B cell (primary cell): ENCODE measurements around the gene SLC50A1. TPM values are rescaled to one million over a fixed set of nuclear protein-coding genes. Genes with fewer than 3 reads are reported as not detected.

ENCODE experiments used
- ATAC-seq: fragments of 200-7000 bp; cut with Tn5 transposase; one replicate; pipeline ENCODE4 v1.10.0; 2021; ENCODE audit warnings: low read depth, mild to moderate bottlenecking, moderate number of reproducible peaks, moderate library complexity
- CTCF ChIA-PET: fragments of 350-600 bp; sonication (Branson Sonifier 250); formaldehyde crosslinking; loops from one replicate; lab custom pipeline; 2021; ENCODE audit warnings: antibody characterized with exemption, inconsistent platforms; lab: Charles Lee
- POLR2A ChIA-PET: fragments of 350-600 bp; sonication (Branson Sonifier 250); formaldehyde crosslinking; loops from one replicate; lab custom pipeline; 2021; ENCODE audit warnings: antibody characterized with exemption; lab: Charles Lee
- DNase-seq: peaks from one replicate; pipeline ENCODE4 v3.0.0; 2013
- H2AFZ ChIP-seq: 2 replicates; pipeline ENCODE4 v1.6.1; 2012; ENCODE audit warnings: mild to moderate bottlenecking, low read depth, low read length; ENCODE audit not compliant: insufficient read depth, poor library complexity, severe bottlenecking
- H3K27ac ChIP-seq, 2 donors: 1 replicate in 1 of 2; 2 replicates in 1 of 2; pipeline ENCODE4 v1.5.1; 2012 to 2013; ENCODE audit warnings: low read length in 2 of 2, mild to moderate bottlenecking in 2 of 2, moderate library complexity in 1 of 2
- H3K27me3 ChIP-seq, 4 experiments: fragments of 200-600 bp in 1 of 4; sonication (generic) in 1 of 4; replicated peaks in 1 of 4; 1 replicate in 2 of 4; 2 replicates in 2 of 4; pipeline versions ENCODE4 v1.6.1 to v1.7.0; 2013 to 2016; ENCODE audit warnings: low read length in 3 of 4, mild to moderate bottlenecking in 2 of 4, mixed read lengths in 1 of 4, moderate library complexity in 1 of 4; ENCODE audit not compliant: insufficient read depth in 4 of 4, control insufficient read depth in 3 of 4; ENCODE audit errors: control extremely low read depth in 1 of 4
- H3K36me3 ChIP-seq, 2 experiments: replicated peaks in 1 of 2; 1 replicate in 1 of 2; 2 replicates in 1 of 2; pipeline versions ENCODE4 v1.6.1 to v1.7.1; 2013; ENCODE audit warnings: low read length in 1 of 2; ENCODE audit not compliant: insufficient read depth in 2 of 2, control insufficient read depth in 1 of 2; ENCODE audit errors: control extremely low read depth in 1 of 2, extremely low read depth in 1 of 2
- H3K4me1 ChIP-seq, 2 donors: fragments of 200-600 bp in 1 of 2; sonication (generic) in 1 of 2; 1 replicate in 1 of 2; 2 replicates in 1 of 2; pipeline versions ENCODE4 v1.5.1 to v1.6.1; 2013 to 2017; ENCODE audit warnings: low read length in 2 of 2; ENCODE audit not compliant: control insufficient read depth in 2 of 2, insufficient read depth in 2 of 2
- H3K4me2 ChIP-seq: replicated peaks from 2 replicates; pipeline ENCODE3; 2012; ENCODE audit warnings: mild to moderate bottlenecking, low read depth, low read length; ENCODE audit not compliant: poor library complexity, severe bottlenecking
- H3K4me3 ChIP-seq, 5 experiments: fragments of 200-600 bp in 1 of 5; sonication (generic) in 1 of 5; 1 replicate in 3 of 5; 2 replicates in 2 of 5; pipeline versions ENCODE4 v1.5.1 to v1.7.0; 2011 to 2016; ENCODE audit warnings: low read length in 4 of 5, mild to moderate bottlenecking in 4 of 5, low read depth in 2 of 5, control low read depth in 1 of 5, moderate library complexity in 1 of 5; ENCODE audit not compliant: insufficient read depth in 1 of 5; ENCODE audit errors: control extremely low read depth in 1 of 5, extremely low read depth in 1 of 5
- H3K79me2 ChIP-seq: fragments of 200-600 bp; sonication (generic); one replicate; pipeline ENCODE4 v1.6.0; 2016; ENCODE audit warnings: low read length; ENCODE audit not compliant: control insufficient read depth, insufficient read depth
- H3K9ac ChIP-seq: fragments of 200-600 bp; sonication (generic); 2 replicates; pipeline ENCODE4 v1.6.1; 2017; ENCODE audit warnings: mild to moderate bottlenecking, low read length, moderate library complexity
- H3K9me3 ChIP-seq, 3 donors: one replicate each; pipeline versions ENCODE4 v1.6.1 to v1.7.1; 2013; ENCODE audit warnings: low read length in 2 of 3; ENCODE audit not compliant: control insufficient read depth in 2 of 3, insufficient read depth in 1 of 3; ENCODE audit errors: control extremely low read depth in 1 of 3
- H4K20me1 ChIP-seq: 2 replicates; pipeline ENCODE4 v1.6.0; 2012; ENCODE audit warnings: mild to moderate bottlenecking, low read length; ENCODE audit not compliant: insufficient read depth, control insufficient read depth, poor library complexity, severe bottlenecking
- H3K27ac Mint-ChIP-seq: one replicate; pipeline ENCODE4 v1.8.0; 2021; ENCODE audit warnings: mixed read lengths
- H3K27me3 Mint-ChIP-seq: one replicate; pipeline ENCODE4 v1.8.0; 2021; ENCODE audit warnings: mixed read lengths
- H3K4me1 Mint-ChIP-seq: one replicate; pipeline ENCODE4 v1.8.0; 2021; ENCODE audit warnings: mixed read lengths
- H3K4me3 Mint-ChIP-seq: one replicate; pipeline ENCODE4 v1.8.0; 2021; ENCODE audit warnings: mixed read lengths
- H3K9me3 Mint-ChIP-seq: one replicate; pipeline ENCODE4 v1.8.0; 2022; ENCODE audit warnings: mixed read lengths; ENCODE audit not compliant: insufficient read depth
- CTCF ChIP-seq: fragments of 200-600 bp; IDR thresholded peaks from one replicate; pipeline ENCODE4 v1.8.0; 2022; ENCODE audit warnings: antibody characterized with exemption, mild to moderate bottlenecking
- EZH2 ChIP-seq: IDR thresholded peaks from 2 replicates; pipeline ENCODE4 v1.6.1; 2012; ENCODE audit warnings: borderline replicate concordance, low read depth, mild to moderate bottlenecking, moderate library complexity, low read length; ENCODE audit not compliant: insufficient read depth, poor library complexity, severe bottlenecking
- WGBS: methylation state at CpG from one replicate; pipeline ENCODE4 v1.1.5; 2013; ENCODE audit warnings: missing lambda C conversion rate; ENCODE audit not compliant: insufficient coverage; 5-methylcytosine and 5-hydroxymethylcytosine counted together
- intact Hi-C: fragments of 100-400 bp; cut with micrococcal nuclease; formaldehyde crosslinking; loops from one replicate; pipeline ENCODE4 v1.10.0; 2022
- polyA plus RNA-seq: library from polyadenylated mRNA; depleted of rRNA; stranded (reverse); fragments of >200 nt; gene quantifications from 2 replicates; pipeline ENCODE4 v1.2.3, GENCODE V29; 2012
- total RNA-seq, 2 donors: library from RNA; stranded (reverse); fragments of 120-200 nt in 1 of 2; gene quantifications; 1 replicate in 1 of 2; 2 replicates in 1 of 2; pipeline versions ENCODE4 v1.2.3 to v1.2.4, GENCODE V29; 2013 to 2022

Gene SLC50A1
- total and polyA plus RNA-seq, 2 donors (not counting 1 experiment from before 2014, with no cell fraction given) = 62.8 to 86.8 TPM

- no peak for DNase-seq
- Histone ChIP-seq H3K9ac (no peak overlapping the region), H3K4me2 (no peak overlapping the region), H3K36me3 (no peaks in the 10 kb centered on the region), H3K27ac (no peak overlapping the region), H3K4me1 (peaks cover 1 to 2% of the 10 kb centered on the region in 2 donors), H3K27me3 (peaks cover 0 to 5% (median 3%) of the 10 kb centered on the region in 4 experiments), H2AFZ (no peak overlapping the region), H4K20me1 (no peaks in the 10 kb centered on the region), H3K79me2 (no peaks in the 10 kb centered on the region), H3K9me3 (peaks cover 0 to 3% (median 0%) of the 10 kb centered on the region in 3 donors), H3K4me3 (no peak overlapping the region)
- no peak overlapping the region for H3K27ac Mint-ChIP-seq
- ChIA-PET POLR2A (no interaction called here), CTCF (interaction anchor here (1.4 to 3.0 kb wide), 2 partner anchors 68 to 73 kb away, joined by 5 to 11 read pairs; partner anchors contain the start of gene KRTCAP2)
- H3K4me3 Mint-ChIP-seq = no peak overlapping the region
- no peak for TF ChIP-seq CTCF
- 74% methylated on average over 4 of the region's 7 CpGs for WGBS
- ATAC-seq = no peak
- intact Hi-C loops = no loop called here
- no peaks in the 10 kb centered on the region for H3K4me1 Mint-ChIP-seq
- H3K9me3 Mint-ChIP-seq = no peaks in the 10 kb centered on the region
- peaks cover 12% of the 10 kb centered on the region for H3K27me3 Mint-ChIP-seq
These were observed 36.3 kb upstream of the SLC50A1 start for GRCh38 chr1:155099331-155099730.

- H3K4me3 Mint-ChIP-seq = no peak overlapping the region
- H3K27ac Mint-ChIP-seq = no peak overlapping the region
- no peak overlapping the region for H3K9ac ChIP-seq
- no peak overlapping the region for H3K4me3 ChIP-seq
- intact Hi-C loops = no loop called here
- no peak overlapping the region for H3K27ac ChIP-seq
- no peak for ATAC-seq
- H3K9me3 Mint-ChIP-seq = no peaks in the 10 kb centered on the region
- ChIA-PET CTCF (interaction anchor here (2.0 kb wide), 1 partner anchor 12 kb away, joined by 10 read pairs; no protein-coding TSS in a partner anchor), POLR2A (no interaction called here)
- H3K27me3 ChIP-seq = no peaks in the 10 kb centered on the region
- 0% methylated on average over 1 of the region's 9 CpGs for WGBS
- H3K4me1 Mint-ChIP-seq = no peaks in the 10 kb centered on the region
- no peaks in the 10 kb centered on the region for H3K9me3 ChIP-seq
- no peaks in the 10 kb centered on the region for H4K20me1 ChIP-seq
- no peaks in the 10 kb centered on the region for H3K79me2 ChIP-seq
- H2AFZ ChIP-seq = no peak overlapping the region
- TF ChIP-seq EZH2 = no peak
- TF ChIP-seq CTCF = no peak
- no peaks in the 10 kb centered on the region for H3K36me3 ChIP-seq
- DNase-seq = no peak
- no peaks in the 10 kb centered on the region for H3K27me3 Mint-ChIP-seq
- no peaks in the 10 kb centered on the region for H3K4me1 ChIP-seq
- no peak overlapping the region for H3K4me2 ChIP-seq
These were observed 32.3 kb upstream of the SLC50A1 start for GRCh38 chr1:155103325-155103724.
